Neural progenitor cell (in vitro differentiated cells): ENCODE results near the gene RAB1B.

Source experiments
- CTCF ChIP-seq: fragments of 200-600 bp; sonication (generic); IDR thresholded peaks from 2 replicates; pipeline ENCODE4 v1.5.1; 2017; ENCODE audit warnings: antibody characterized with exemption, mild to moderate bottlenecking
- EZH2 ChIP-seq: fragments of 200-600 bp; sonication (generic); IDR thresholded peaks from 2 replicates; pipeline ENCODE4 v1.6.1; 2017; ENCODE audit warnings: antibody characterized with exemption, mild to moderate bottlenecking, moderate library complexity
- EZH2phosphoT487 ChIP-seq: fragments of 200-600 bp; sonication (generic); IDR thresholded peaks from 2 replicates; pipeline ENCODE4 v1.6.1; 2017; ENCODE audit warnings: antibody characterized with exemption

GRCh38 chr11:66278363-66279091, 10.1 kb downstream of the RAB1B start:
- TF ChIP-seq CTCF (no peak), EZH2 (no peak), EZH2phosphoT487 (no peak)
